Esophagus mucosa (tissue), 1 donor: ENCODE data around the gene TBL2. TPM values are rescaled to one million over a fixed set of nuclear protein-coding genes. Genes with fewer than 3 reads are reported as not detected.
A peak's percentile ranks its signal among the peaks of the same experiment; 100 is the strongest.
"Not testable (repeated sequence)": the region's sequence is repeated elsewhere in the genome, so short reads cannot be mapped to it uniquely, and the experiment has no call there.

Source experiments
- ATAC-seq: fragments of 200-7000 bp; cut with Tn5 transposase; one replicate; pipeline ENCODE4 v1.9.1; 2020
- total RNA-seq: library from RNA; stranded (reverse); gene quantifications from one replicate; pipeline ENCODE4 v1.2.4, GENCODE V29; 2023
- donor health status: DM: yes; HTN: yes; CAD: no.

The TBL2 gene
- total RNA-seq = 19.2 TPM

GRCh38 chr7:73578342-73579128, at the start of gene TBL2:
TSS of gene TBL2 (minus strand) at chr7:73578579. CDS start at chr7:73578549, 30 bp downstream.
- ATAC-seq = peak; percentile 99

- ATAC-seq = no peak
Measured at GRCh38 chr7:73626814-73627213, 48.4 kb upstream of the TBL2 start.

- ATAC-seq = no peak
Measured at GRCh38 chr7:73625276-73625675, 46.9 kb upstream of the TBL2 start.

GRCh38 chr7:73624669-73625001, 46.3 kb upstream of the TBL2 start:
- ATAC-seq = no peak

- ATAC-seq = peak; percentile 93
Measured at GRCh38 chr7:73623798-73624668, 45.7 kb upstream of the TBL2 start, which contains the start of gene MLXIPL. TSS of gene MLXIPL (minus strand) at chr7:73624522. CDS start at chr7:73624492, 30 bp downstream.

- ATAC-seq = no peak
Measured at GRCh38 chr7:73622909-73623797, 44.8 kb upstream of the TBL2 start.

GRCh38 chr7:73622527-73622908, 44.1 kb upstream of the TBL2 start:
- ATAC-seq = no peak

- ATAC-seq = no peak
Measured at GRCh38 chr7:73621168-73622063, 43.0 kb upstream of the TBL2 start.

GRCh38 chr7:73619394-73619793, 41.0 kb upstream of the TBL2 start:
- not testable (repeated sequence) for ATAC-seq

GRCh38 chr7:73618538-73618937, 40.2 kb upstream of the TBL2 start:
- ATAC-seq = no peak

GRCh38 chr7:73617520-73617919, 39.1 kb upstream of the TBL2 start:
- not testable (repeated sequence) for ATAC-seq

- peak; percentile 11 for ATAC-seq
Measured at GRCh38 chr7:73615886-73616285, 37.5 kb upstream of the TBL2 start.

GRCh38 chr7:73614937-73615336, 36.6 kb upstream of the TBL2 start:
- ATAC-seq = not testable (repeated sequence)

GRCh38 chr7:73613954-73614735, 35.8 kb upstream of the TBL2 start:
- ATAC-seq = peak; percentile 53

GRCh38 chr7:73612598-73613269, 34.4 kb upstream of the TBL2 start:
- peak; percentile 23 for ATAC-seq

GRCh38 chr7:73611017-73611555, 32.7 kb upstream of the TBL2 start:
- no peak for ATAC-seq

- ATAC-seq = no peak
Measured at GRCh38 chr7:73610105-73610504, 31.7 kb upstream of the TBL2 start.

GRCh38 chr7:73607692-73607983, 29.3 kb upstream of the TBL2 start:
- not testable (repeated sequence) for ATAC-seq

- ATAC-seq = peak; percentile 47
Measured at GRCh38 chr7:73606801-73607691, 28.7 kb upstream of the TBL2 start.
